Fibroblast of villous mesenchyme (primary cell): ENCODE data around the gene CDC23. TPM values are rescaled to one million over a fixed set of nuclear protein-coding genes. Genes with fewer than 3 reads are reported as not detected.
"Not testable (repeated sequence)": the region's sequence is repeated elsewhere in the genome, so short reads cannot be mapped to it uniquely, and the experiment has no call there.

Experiments
- DNase-seq: peaks from one replicate; pipeline ENCODE4 v3.0.0-alpha.2; 2010; ENCODE audit warnings: low read depth
- H3K4me3 ChIP-seq: 2 replicates; pipeline ENCODE4 v1.5.1; 2011; ENCODE audit warnings: low read depth, mild to moderate bottlenecking, low read length
- total RNA-seq: library from RNA; depleted of rRNA; stranded (reverse); fragments of >200 nt; gene quantifications from 2 replicates; pipeline ENCODE4 v1.2.3, GENCODE V29; 2012
- TF ChIP-seq, protein P1 (sequence below): IDR thresholded peaks from 2 replicates; pipeline ENCODE4 v1.5.1; 2012; ENCODE audit warnings: low read depth, mild to moderate bottlenecking, low read length; ENCODE audit not compliant: insufficient read depth

The CDC23 gene
- total RNA-seq = 25.4 and 40.2 TPM in 2 replicates

GRCh38 chr5:138213161-138214029 is at the start of gene CDC23:
Gene CDC23 (minus strand): TSS chr5:138213323. CDS start chr5:138213312, 11 bp downstream.
- TF ChIP-seq, protein P1, sequence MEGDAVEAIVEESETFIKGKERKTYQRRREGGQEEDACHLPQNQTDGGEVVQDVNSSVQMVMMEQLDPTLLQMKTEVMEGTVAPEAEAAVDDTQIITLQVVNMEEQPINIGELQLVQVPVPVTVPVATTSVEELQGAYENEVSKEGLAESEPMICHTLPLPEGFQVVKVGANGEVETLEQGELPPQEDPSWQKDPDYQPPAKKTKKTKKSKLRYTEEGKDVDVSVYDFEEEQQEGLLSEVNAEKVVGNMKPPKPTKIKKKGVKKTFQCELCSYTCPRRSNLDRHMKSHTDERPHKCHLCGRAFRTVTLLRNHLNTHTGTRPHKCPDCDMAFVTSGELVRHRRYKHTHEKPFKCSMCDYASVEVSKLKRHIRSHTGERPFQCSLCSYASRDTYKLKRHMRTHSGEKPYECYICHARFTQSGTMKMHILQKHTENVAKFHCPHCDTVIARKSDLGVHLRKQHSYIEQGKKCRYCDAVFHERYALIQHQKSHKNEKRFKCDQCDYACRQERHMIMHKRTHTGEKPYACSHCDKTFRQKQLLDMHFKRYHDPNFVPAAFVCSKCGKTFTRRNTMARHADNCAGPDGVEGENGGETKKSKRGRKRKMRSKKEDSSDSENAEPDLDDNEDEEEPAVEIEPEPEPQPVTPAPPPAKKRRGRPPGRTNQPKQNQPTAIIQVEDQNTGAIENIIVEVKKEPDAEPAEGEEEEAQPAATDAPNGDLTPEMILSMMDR = no peak
- DNase-seq = peak; percentile 99
- peak within 1 kb of the TSS; percentile 98 for H3K4me3 ChIP-seq

DNA sequence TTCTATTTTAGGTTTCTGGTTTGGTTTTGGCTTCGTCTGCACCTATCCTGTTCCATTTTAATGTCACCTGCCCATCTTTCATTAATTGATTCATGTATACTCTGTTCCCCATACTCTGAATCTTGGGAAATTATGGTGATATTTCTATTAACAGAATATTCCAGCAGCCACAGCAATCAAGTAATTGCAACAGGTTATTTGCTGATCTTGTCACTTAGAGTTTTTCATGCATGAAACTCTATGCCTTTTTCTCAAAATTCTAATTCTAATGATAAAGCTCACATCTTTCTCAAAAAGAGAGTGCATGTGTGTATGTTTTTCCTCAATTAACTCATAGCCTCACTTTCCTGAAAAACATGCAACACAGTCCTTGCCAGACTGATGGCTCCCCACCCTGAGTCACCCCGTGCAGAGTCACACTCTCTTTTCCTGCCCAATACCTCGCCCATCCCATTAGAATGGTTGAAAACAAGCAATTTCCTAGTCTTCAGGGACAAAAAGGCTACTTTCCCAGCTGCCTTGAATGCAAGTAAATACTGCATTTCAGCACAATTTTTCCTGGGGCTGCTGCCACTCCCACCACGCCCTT is 45.7 kb upstream of the CDC23 start:
- DNase-seq = no peak

GRCh38 chr5:138257583-138257982 is 44.5 kb upstream of the CDC23 start:
- no peak for DNase-seq
- TF ChIP-seq, protein P1 = no peak
- H3K4me3 ChIP-seq = no peak overlapping the region

More for the DNA sequence above, 45.7 kb upstream of the CDC23 start:
- no peak overlapping the region for H3K4me3 ChIP-seq
- TF ChIP-seq, protein P1 = no peak

GRCh38 chr5:138252944-138253343 is 39.8 kb upstream of the CDC23 start:
- H3K4me3 ChIP-seq = no peak overlapping the region
- TF ChIP-seq, protein P1 = no peak
- no peak for DNase-seq

GRCh38 chr5:138247800-138248199 is 34.7 kb upstream of the CDC23 start:
- H3K4me3 ChIP-seq, DNase-seq: not testable (repeated sequence)

GRCh38 chr5:138246822-138247221 is 33.7 kb upstream of the CDC23 start:
- no peak for DNase-seq
- no peak overlapping the region for H3K4me3 ChIP-seq
- TF ChIP-seq, protein P1 = no peak

DNA sequence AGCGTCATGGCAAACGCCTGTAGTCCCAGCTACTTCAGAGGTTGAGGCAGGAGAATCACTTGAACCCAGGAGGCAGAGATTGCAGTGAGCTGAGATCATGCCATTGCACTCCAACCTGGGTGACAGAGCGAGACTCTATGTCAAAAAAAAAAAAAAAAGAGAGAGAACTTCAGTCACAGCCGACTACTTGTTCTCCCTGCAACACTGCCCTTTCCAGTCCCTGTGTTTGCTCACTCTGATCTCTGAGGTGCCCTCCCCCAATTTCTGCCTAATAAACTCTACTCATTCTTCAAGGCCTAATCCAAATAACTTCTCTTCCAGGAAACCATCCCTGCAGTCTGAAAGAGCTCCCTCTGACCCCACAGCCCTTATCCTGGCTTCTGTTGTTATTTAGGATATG is 33.2 kb upstream of the CDC23 start:
- no peak overlapping the region for H3K4me3 ChIP-seq
- DNase-seq = no peak
- TF ChIP-seq, protein P1 = no peak
